B cell (primary cell): Measurements from ENCODE around the gene CCR4. TPM values are rescaled to one million over a fixed set of nuclear protein-coding genes. Genes with fewer than 3 reads are reported as not detected.
"Not testable (repeated sequence)": the region's sequence is repeated elsewhere in the genome, so short reads cannot be mapped to it uniquely, and the experiment has no call there.

Experiments
- ATAC-seq: fragments of 200-7000 bp; cut with Tn5 transposase; one replicate; pipeline ENCODE4 v1.10.0; 2021; ENCODE audit warnings: low read depth, mild to moderate bottlenecking, moderate number of reproducible peaks, moderate library complexity
- CTCF ChIA-PET: fragments of 350-600 bp; sonication (Branson Sonifier 250); formaldehyde crosslinking; loops from one replicate; lab custom pipeline; 2021; ENCODE audit warnings: antibody characterized with exemption, inconsistent platforms; lab: Charles Lee
- POLR2A ChIA-PET: fragments of 350-600 bp; sonication (Branson Sonifier 250); formaldehyde crosslinking; loops from one replicate; lab custom pipeline; 2021; ENCODE audit warnings: antibody characterized with exemption; lab: Charles Lee
- DNase-seq: peaks from one replicate; pipeline ENCODE4 v3.0.0; 2013
- H2AFZ ChIP-seq: 2 replicates; pipeline ENCODE4 v1.6.1; 2012; ENCODE audit warnings: mild to moderate bottlenecking, low read depth, low read length; ENCODE audit not compliant: insufficient read depth, poor library complexity, severe bottlenecking
- H3K27ac ChIP-seq, 2 donors: 1 replicate in 1 of 2; 2 replicates in 1 of 2; pipeline ENCODE4 v1.5.1; 2012 to 2013; ENCODE audit warnings: low read length in 2 of 2, mild to moderate bottlenecking in 2 of 2, moderate library complexity in 1 of 2
- H3K27me3 ChIP-seq, 4 experiments: fragments of 200-600 bp in 1 of 4; sonication (generic) in 1 of 4; replicated peaks in 1 of 4; 1 replicate in 2 of 4; 2 replicates in 2 of 4; pipeline versions ENCODE4 v1.6.1 to v1.7.0; 2013 to 2016; ENCODE audit warnings: low read length in 3 of 4, mild to moderate bottlenecking in 2 of 4, mixed read lengths in 1 of 4, moderate library complexity in 1 of 4; ENCODE audit not compliant: insufficient read depth in 4 of 4, control insufficient read depth in 3 of 4; ENCODE audit errors: control extremely low read depth in 1 of 4
- H3K36me3 ChIP-seq, 2 experiments: replicated peaks in 1 of 2; 1 replicate in 1 of 2; 2 replicates in 1 of 2; pipeline versions ENCODE4 v1.6.1 to v1.7.1; 2013; ENCODE audit warnings: low read length in 1 of 2; ENCODE audit not compliant: insufficient read depth in 2 of 2, control insufficient read depth in 1 of 2; ENCODE audit errors: control extremely low read depth in 1 of 2, extremely low read depth in 1 of 2
- H3K4me1 ChIP-seq, 2 donors: fragments of 200-600 bp in 1 of 2; sonication (generic) in 1 of 2; 1 replicate in 1 of 2; 2 replicates in 1 of 2; pipeline versions ENCODE4 v1.5.1 to v1.6.1; 2013 to 2017; ENCODE audit warnings: low read length in 2 of 2; ENCODE audit not compliant: control insufficient read depth in 2 of 2, insufficient read depth in 2 of 2
- H3K4me2 ChIP-seq: replicated peaks from 2 replicates; pipeline ENCODE3; 2012; ENCODE audit warnings: mild to moderate bottlenecking, low read depth, low read length; ENCODE audit not compliant: poor library complexity, severe bottlenecking
- H3K4me3 ChIP-seq, 5 experiments: fragments of 200-600 bp in 1 of 5; sonication (generic) in 1 of 5; 1 replicate in 3 of 5; 2 replicates in 2 of 5; pipeline versions ENCODE4 v1.5.1 to v1.7.0; 2011 to 2016; ENCODE audit warnings: low read length in 4 of 5, mild to moderate bottlenecking in 4 of 5, low read depth in 2 of 5, control low read depth in 1 of 5, moderate library complexity in 1 of 5; ENCODE audit not compliant: insufficient read depth in 1 of 5; ENCODE audit errors: control extremely low read depth in 1 of 5, extremely low read depth in 1 of 5
- H3K79me2 ChIP-seq: fragments of 200-600 bp; sonication (generic); one replicate; pipeline ENCODE4 v1.6.0; 2016; ENCODE audit warnings: low read length; ENCODE audit not compliant: control insufficient read depth, insufficient read depth
- H3K9ac ChIP-seq: fragments of 200-600 bp; sonication (generic); 2 replicates; pipeline ENCODE4 v1.6.1; 2017; ENCODE audit warnings: mild to moderate bottlenecking, low read length, moderate library complexity
- H3K9me3 ChIP-seq, 3 donors: one replicate each; pipeline versions ENCODE4 v1.6.1 to v1.7.1; 2013; ENCODE audit warnings: low read length in 2 of 3; ENCODE audit not compliant: control insufficient read depth in 2 of 3, insufficient read depth in 1 of 3; ENCODE audit errors: control extremely low read depth in 1 of 3
- H4K20me1 ChIP-seq: 2 replicates; pipeline ENCODE4 v1.6.0; 2012; ENCODE audit warnings: mild to moderate bottlenecking, low read length; ENCODE audit not compliant: insufficient read depth, control insufficient read depth, poor library complexity, severe bottlenecking
- H3K27ac Mint-ChIP-seq: one replicate; pipeline ENCODE4 v1.8.0; 2021; ENCODE audit warnings: mixed read lengths
- H3K27me3 Mint-ChIP-seq: one replicate; pipeline ENCODE4 v1.8.0; 2021; ENCODE audit warnings: mixed read lengths
- H3K4me1 Mint-ChIP-seq: one replicate; pipeline ENCODE4 v1.8.0; 2021; ENCODE audit warnings: mixed read lengths
- H3K4me3 Mint-ChIP-seq: one replicate; pipeline ENCODE4 v1.8.0; 2021; ENCODE audit warnings: mixed read lengths
- H3K9me3 Mint-ChIP-seq: one replicate; pipeline ENCODE4 v1.8.0; 2022; ENCODE audit warnings: mixed read lengths; ENCODE audit not compliant: insufficient read depth
- CTCF ChIP-seq: fragments of 200-600 bp; IDR thresholded peaks from one replicate; pipeline ENCODE4 v1.8.0; 2022; ENCODE audit warnings: antibody characterized with exemption, mild to moderate bottlenecking
- EZH2 ChIP-seq: IDR thresholded peaks from 2 replicates; pipeline ENCODE4 v1.6.1; 2012; ENCODE audit warnings: borderline replicate concordance, low read depth, mild to moderate bottlenecking, moderate library complexity, low read length; ENCODE audit not compliant: insufficient read depth, poor library complexity, severe bottlenecking
- WGBS: methylation state at CpG from one replicate; pipeline ENCODE4 v1.1.5; 2013; ENCODE audit warnings: missing lambda C conversion rate; ENCODE audit not compliant: insufficient coverage; 5-methylcytosine and 5-hydroxymethylcytosine counted together
- intact Hi-C: fragments of 100-400 bp; cut with micrococcal nuclease; formaldehyde crosslinking; loops from one replicate; pipeline ENCODE4 v1.10.0; 2022
- polyA plus RNA-seq: library from polyadenylated mRNA; depleted of rRNA; stranded (reverse); fragments of >200 nt; gene quantifications from 2 replicates; pipeline ENCODE4 v1.2.3, GENCODE V29; 2012
- total RNA-seq, 2 donors: library from RNA; stranded (reverse); fragments of 120-200 nt in 1 of 2; gene quantifications; 1 replicate in 1 of 2; 2 replicates in 1 of 2; pipeline versions ENCODE4 v1.2.3 to v1.2.4, GENCODE V29; 2013 to 2022

The CCR4 gene
- total and polyA plus RNA-seq, 2 donors (not counting 1 experiment from before 2014, with no cell fraction given): 0.04 to 0.12 TPM

GRCh38 chr3:32922078-32922477 lies 29.4 kb upstream of the CCR4 start:
- Histone ChIP-seq H3K9ac (no peak overlapping the region), H3K4me1 (no peaks in the 10 kb centered on the region), H3K27ac (no peak overlapping the region), H2AFZ (no peak overlapping the region), H4K20me1 (no peaks in the 10 kb centered on the region), H3K4me2 (no peak overlapping the region), H3K79me2 (no peaks in the 10 kb centered on the region), H3K36me3 (no peaks in the 10 kb centered on the region), H3K9me3 (peaks cover 0 to 10% (median 4%) of the 10 kb centered on the region in 3 donors), H3K4me3 (no peak overlapping the region), H3K27me3 (no peaks in the 10 kb centered on the region)
- TF ChIP-seq CTCF (no peak), EZH2 (no peak)
- Mint-ChIP-seq H3K27me3 (peaks cover 9% of the 10 kb centered on the region), H3K27ac (no peak overlapping the region), H3K4me1 (no peaks in the 10 kb centered on the region), H3K9me3 (no peaks in the 10 kb centered on the region), H3K4me3 (no peak overlapping the region)
- intact Hi-C loops: no loop called here
- POLR2A ChIA-PET: no interaction called here
- DNase-seq: no peak
- no peak for ATAC-seq
- WGBS: 50% methylated on average over 1 of the region's 7 CpGs
- CTCF ChIA-PET: interaction anchor here (1.3 to 1.7 kb wide), 2 partner anchors 10 to 12 kb away, joined by 4 read pairs; no protein-coding TSS in a partner anchor

GRCh38 chr3:32930161-32930560 lies 21.3 kb upstream of the CCR4 start:
- Histone ChIP-seq H2AFZ (no peak overlapping the region), H3K9me3 (peaks cover 0 to 8% (median 0%) of the 10 kb centered on the region in 3 donors), H3K36me3 (no peaks in the 10 kb centered on the region), H3K4me3 (no peak overlapping the region), H3K9ac (no peak overlapping the region), H3K27ac (no peak overlapping the region), H3K4me1 (no peaks in the 10 kb centered on the region), H3K4me2 (no peak overlapping the region), H4K20me1 (no peaks in the 10 kb centered on the region), H3K27me3 (no peaks in the 10 kb centered on the region), H3K79me2 (no peaks in the 10 kb centered on the region)
- intact Hi-C loops: loop anchor here (5.0 kb wide), 1 partner anchor 753 kb away; no protein-coding TSS in a partner anchor
- H3K27ac Mint-ChIP-seq: no peak overlapping the region
- no peak for TF ChIP-seq EZH2
- no peak for TF ChIP-seq CTCF
- ATAC-seq (no peak), DNase-seq (no peak)
- no peak overlapping the region for H3K4me3 Mint-ChIP-seq
- peaks cover 5% of the 10 kb centered on the region for H3K9me3 Mint-ChIP-seq
- WGBS: 100% methylated on average over 2 of the region's 3 CpGs
- ChIA-PET CTCF (interaction anchor here (0.5 kb wide), 1 partner anchor 414 kb away, joined by 5 read pairs; no protein-coding TSS in a partner anchor), POLR2A (no interaction called here)
- peaks cover 11% of the 10 kb centered on the region for H3K27me3 Mint-ChIP-seq
- no peaks in the 10 kb centered on the region for H3K4me1 Mint-ChIP-seq

DNA sequence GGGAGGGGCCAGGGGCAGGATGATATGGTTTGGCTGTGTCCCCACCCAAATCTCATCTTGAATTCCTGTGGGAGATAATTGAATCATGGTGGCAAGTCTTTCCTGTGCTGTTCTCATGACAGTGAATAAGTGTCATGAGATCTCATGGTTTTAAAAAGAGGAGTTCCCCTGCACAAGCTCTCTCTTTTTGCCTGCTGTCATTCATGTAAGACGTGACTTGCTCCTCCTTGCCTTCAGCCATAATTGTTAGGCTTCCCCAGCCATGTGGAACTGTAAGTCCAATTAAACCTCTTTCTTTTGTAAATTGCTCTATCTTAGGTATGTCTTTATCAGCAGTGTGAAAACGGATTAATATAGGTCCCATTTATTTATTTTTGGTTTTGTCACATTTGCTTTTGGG lies 20.2 kb upstream of the CCR4 start:
- H3K9ac ChIP-seq, H3K4me1 ChIP-seq, H3K9me3 Mint-ChIP-seq, H3K4me1 Mint-ChIP-seq, POLR2A ChIA-PET, DNase-seq, H3K79me2 ChIP-seq, H4K20me1 ChIP-seq, H3K9me3 ChIP-seq, H3K27me3 ChIP-seq, ATAC-seq, H3K4me3 ChIP-seq, H3K27ac ChIP-seq, H3K27ac Mint-ChIP-seq, H3K36me3 ChIP-seq, H3K4me2 ChIP-seq, H3K4me3 Mint-ChIP-seq, CTCF ChIA-PET, H2AFZ ChIP-seq: not testable (repeated sequence)
- WGBS: no CpG with 5 or more reads among the region's 2 CpGs
- peaks cover 11% of the 10 kb centered on the region for H3K27me3 Mint-ChIP-seq
- intact Hi-C loops: loop anchor here (5.0 kb wide), 1 partner anchor 754 kb away; no protein-coding TSS in a partner anchor
